Kidney epithelial cell (primary cell): ENCODE data around the gene CNTD1. TPM values are rescaled to one million over a fixed set of nuclear protein-coding genes. Genes with fewer than 3 reads are reported as not detected.

Experiments
- DNase-seq: peaks from one replicate; pipeline ENCODE4 v3.0.0-alpha.2; 2010; ENCODE audit warnings: low read depth
- H3K27me3 ChIP-seq: 2 replicates; pipeline ENCODE4 v1.6.0; 2011; ENCODE audit warnings: low read length; ENCODE audit not compliant: control insufficient read depth, insufficient read depth
- H3K36me3 ChIP-seq: 2 replicates; pipeline ENCODE4 v1.5.1; 2011; ENCODE audit warnings: low read length; ENCODE audit not compliant: control insufficient read depth, insufficient read depth
- H3K4me3 ChIP-seq: 2 replicates; pipeline ENCODE4 v1.5.1; 2011; ENCODE audit warnings: low read depth, mild to moderate bottlenecking, control low read depth, low read length
- total RNA-seq: library from RNA; depleted of rRNA; stranded (reverse); fragments of >200 nt; gene quantifications from 2 replicates; pipeline ENCODE4 v1.2.3, GENCODE V29; 2015
- TF ChIP-seq, protein P1 (sequence below): IDR thresholded peaks from 2 replicates; pipeline ENCODE4 v1.5.1; 2011; ENCODE audit warnings: mild to moderate bottlenecking, moderate library complexity, low read length, control low read depth, inconsistent platforms; ENCODE audit not compliant: insufficient read depth, poor library complexity, severe bottlenecking

Gene CNTD1, protein sequence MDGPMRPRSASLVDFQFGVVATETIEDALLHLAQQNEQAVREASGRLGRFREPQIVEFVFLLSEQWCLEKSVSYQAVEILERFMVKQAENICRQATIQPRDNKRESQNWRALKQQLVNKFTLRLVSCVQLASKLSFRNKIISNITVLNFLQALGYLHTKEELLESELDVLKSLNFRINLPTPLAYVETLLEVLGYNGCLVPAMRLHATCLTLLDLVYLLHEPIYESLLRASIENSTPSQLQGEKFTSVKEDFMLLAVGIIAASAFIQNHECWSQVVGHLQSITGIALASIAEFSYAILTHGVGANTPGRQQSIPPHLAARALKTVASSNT
- 0.21 TPM in 1 of 2 replicates, not detected in the other for total RNA-seq

DNA sequence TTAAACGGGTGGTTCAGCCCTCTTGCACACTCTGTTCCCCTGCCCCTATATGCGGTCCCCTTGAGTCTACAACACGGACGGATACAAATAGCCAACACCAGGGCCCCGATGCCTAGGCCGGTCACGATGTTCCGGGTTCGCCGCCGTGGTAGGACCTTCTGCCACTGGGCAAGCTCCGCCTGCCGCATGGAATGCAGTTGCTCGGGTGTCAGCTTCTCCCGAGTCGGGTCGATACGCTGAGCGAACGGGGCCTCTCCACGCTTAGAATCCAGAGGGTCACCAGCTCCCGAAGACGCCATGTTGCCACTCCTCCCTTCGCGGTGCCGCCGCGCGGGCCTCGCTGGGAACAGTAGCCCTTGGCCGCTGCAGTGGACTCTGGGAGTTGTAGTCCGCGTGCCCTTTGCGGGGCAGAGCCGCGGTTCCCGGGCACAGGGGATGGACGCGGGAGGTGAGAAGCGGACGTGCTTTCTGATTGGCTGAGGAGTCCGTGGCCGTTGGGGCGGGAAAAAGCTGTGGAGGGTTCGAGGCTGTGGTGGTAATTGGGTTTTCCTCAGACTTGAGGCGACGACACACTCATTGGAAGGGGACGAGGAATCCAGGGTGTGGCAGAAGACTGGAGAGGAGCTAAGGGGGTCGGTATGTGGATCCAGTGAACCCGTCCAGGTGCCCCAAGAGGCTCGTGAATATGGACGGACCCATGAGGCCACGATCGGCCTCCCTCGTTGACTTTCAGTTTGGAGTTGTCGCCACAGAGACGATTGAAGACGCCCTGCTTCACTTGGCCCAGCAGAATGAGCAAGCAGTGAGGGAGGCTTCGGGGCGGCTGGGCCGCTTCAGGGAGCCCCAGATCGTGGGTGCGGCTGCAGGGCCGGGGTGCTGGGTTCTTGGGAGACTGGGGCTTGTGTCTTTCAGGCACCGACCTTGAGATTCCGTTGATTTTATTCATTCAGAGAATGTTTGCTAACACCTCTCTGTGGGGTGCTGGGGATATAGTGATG, at the start of gene CNTD1, which contains the start of gene COA3:
TSS of gene CNTD1 (plus strand) at position 479 of the 998 bp plus-strand sequence. CDS start at position 686, 207 bp downstream.
TSS of gene COA3 (minus strand) at position 322 of the 998 bp plus-strand sequence. CDS start at position 299, 23 bp downstream.
- peaks cover 1% of the 10 kb centered on the region for H3K36me3 ChIP-seq
- TF ChIP-seq, protein P1, sequence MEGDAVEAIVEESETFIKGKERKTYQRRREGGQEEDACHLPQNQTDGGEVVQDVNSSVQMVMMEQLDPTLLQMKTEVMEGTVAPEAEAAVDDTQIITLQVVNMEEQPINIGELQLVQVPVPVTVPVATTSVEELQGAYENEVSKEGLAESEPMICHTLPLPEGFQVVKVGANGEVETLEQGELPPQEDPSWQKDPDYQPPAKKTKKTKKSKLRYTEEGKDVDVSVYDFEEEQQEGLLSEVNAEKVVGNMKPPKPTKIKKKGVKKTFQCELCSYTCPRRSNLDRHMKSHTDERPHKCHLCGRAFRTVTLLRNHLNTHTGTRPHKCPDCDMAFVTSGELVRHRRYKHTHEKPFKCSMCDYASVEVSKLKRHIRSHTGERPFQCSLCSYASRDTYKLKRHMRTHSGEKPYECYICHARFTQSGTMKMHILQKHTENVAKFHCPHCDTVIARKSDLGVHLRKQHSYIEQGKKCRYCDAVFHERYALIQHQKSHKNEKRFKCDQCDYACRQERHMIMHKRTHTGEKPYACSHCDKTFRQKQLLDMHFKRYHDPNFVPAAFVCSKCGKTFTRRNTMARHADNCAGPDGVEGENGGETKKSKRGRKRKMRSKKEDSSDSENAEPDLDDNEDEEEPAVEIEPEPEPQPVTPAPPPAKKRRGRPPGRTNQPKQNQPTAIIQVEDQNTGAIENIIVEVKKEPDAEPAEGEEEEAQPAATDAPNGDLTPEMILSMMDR = no peak
- H3K27me3 ChIP-seq = no peaks in the 10 kb centered on the region
- H3K4me3 ChIP-seq = peak within 1 kb of the TSS; percentile 87
- no peak for DNase-seq

DNA sequence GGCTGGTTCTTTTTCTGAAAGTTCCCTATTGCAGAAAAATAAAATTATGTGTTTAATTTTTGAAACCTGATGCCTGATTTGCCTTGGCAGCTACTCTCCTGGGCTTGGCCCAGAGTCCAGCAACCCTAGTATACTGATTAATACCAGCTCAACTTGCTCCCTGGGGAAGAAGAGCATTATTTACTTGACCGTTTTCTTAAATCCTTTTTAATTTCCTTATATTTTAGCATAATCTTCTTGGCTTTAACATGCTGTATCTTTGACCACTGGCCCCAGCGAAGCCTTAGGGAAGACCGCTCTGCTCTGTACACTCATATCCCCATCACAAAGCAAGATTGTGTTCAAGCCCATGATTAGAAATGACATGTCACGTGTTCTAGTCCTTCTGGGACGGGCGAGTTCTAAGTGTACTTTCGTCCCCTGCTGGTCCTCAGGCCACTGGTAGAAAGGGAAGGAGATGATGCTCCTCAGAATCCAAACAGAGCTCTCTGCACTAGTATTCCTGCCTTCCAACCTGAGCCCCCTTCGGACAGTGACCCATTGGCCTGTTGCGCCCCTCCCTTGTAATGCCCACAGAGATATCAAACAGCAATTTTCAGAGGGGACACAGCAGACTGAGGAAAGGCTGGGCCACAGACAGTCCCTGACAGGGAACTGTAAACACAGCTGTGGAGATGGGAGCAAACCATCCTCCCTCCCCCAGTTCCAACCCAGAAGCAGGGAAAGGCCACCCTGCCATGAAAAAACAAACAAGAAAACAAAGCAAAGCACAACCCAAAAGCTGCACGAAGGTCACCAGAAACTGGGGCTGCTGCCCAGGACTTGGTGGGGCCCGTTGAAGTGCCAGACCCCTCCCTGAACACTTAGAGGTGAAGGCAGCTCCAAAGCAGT, 49.5 kb upstream of the CNTD1 start:
- Histone ChIP-seq H3K4me3 (no peak overlapping the region), H3K36me3 (no peaks in the 10 kb centered on the region), H3K27me3 (peaks cover 2% of the 10 kb centered on the region)
- TF ChIP-seq, protein P1 = no peak
- DNase-seq = no peak

DNA sequence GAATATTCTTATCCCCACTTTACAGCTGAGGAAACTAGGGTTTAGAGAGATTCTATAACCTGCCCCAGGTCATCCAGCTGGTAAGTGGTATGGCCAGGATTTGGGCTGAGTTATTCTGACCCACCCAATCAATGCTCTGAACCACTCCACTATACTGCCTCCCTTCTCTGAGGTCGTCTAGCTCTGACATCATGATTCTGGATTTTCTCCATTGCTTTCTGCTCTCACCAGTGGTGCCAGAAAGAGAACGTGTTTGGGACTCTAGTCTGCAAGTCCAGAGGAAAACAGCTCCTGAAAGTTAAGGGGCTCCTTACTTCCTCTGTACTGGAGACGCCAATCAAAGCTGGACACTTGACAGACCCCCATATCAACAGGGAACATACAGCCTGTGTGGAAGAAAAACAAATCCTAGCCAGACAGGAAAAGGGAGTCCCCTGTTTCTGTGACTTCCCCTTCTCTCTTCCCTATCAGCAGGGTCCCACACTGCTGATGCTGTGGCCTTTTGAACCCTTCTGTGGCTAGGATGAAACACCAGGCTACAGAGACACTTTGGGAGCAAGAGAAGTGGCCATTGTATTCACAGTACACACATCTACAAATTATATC, 47.8 kb upstream of the CNTD1 start:
- TF ChIP-seq, protein P1 = no peak
- no peak for DNase-seq
- H3K4me3 ChIP-seq = no peak overlapping the region
- no peaks in the 10 kb centered on the region for H3K36me3 ChIP-seq
- H3K27me3 ChIP-seq = peaks cover 2% of the 10 kb centered on the region

DNA sequence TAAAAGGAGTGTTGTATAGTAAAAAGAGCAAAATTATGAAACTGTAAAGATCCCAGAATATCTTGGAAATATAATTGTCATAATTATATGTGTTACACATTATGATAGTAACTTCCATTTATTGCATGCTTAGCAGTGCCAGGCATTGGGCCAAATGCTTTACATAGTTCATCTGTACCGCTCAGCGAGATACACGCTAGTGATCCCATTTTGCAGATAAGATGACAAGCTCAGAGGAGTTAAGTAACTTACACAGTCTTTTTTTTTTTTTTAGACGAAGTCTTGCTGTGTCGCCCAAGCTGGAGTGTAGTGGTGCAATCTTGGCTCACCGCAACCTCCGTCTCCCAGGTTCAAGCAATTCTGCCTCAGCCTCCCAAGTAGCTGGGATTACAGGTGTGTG, 47.0 kb upstream of the CNTD1 start:
- H3K27me3 ChIP-seq = peaks cover 2% of the 10 kb centered on the region
- no peaks in the 10 kb centered on the region for H3K36me3 ChIP-seq
- no peak overlapping the region for H3K4me3 ChIP-seq
- DNase-seq = no peak
- TF ChIP-seq, protein P1 = no peak

- peak; percentile 87 for DNase-seq
- H3K27me3 ChIP-seq = peaks cover 7% of the 10 kb centered on the region
- H3K36me3 ChIP-seq = no peaks in the 10 kb centered on the region
Measured at GRCh38 chr17:42754782-42755181, 43.9 kb upstream of the CNTD1 start.

More at GRCh38 chr17:42754782-42755181, 43.9 kb upstream of the CNTD1 start:
- H3K4me3 ChIP-seq = no peak overlapping the region
- TF ChIP-seq, protein P1 = no peak
